K562 (cell line): ENCODE measurements around the gene PRSS1. TPM values are rescaled to one million over a fixed set of nuclear protein-coding genes. Genes with fewer than 3 reads are reported as not detected.
A peak's percentile ranks its signal among the peaks of the same experiment; 100 is the strongest.

Source experiments
- ATAC-seq: fragments of 200-7000 bp; cut with Tn5 transposase; 3 replicates; pipeline ENCODE4 v1.9.1; 2020; ENCODE audit warnings: moderate library complexity
- BruUV-seq: library from RNA; stranded (reverse); fragments of 400-500 nt; replicated peaks from 2 replicates; lab custom pipeline; 2021; lab: Mats Ljungman, UMichigan
- CTCF ChIA-PET: fragments of 300-600 bp; formaldehyde crosslinking; extraction: SDS; loops from one replicate; lab custom pipeline; 2021; ENCODE audit warnings: low intra/inter-chr PET ratio; lab: Yijun Ruan, JAX
- POLR2A ChIA-PET: fragments of 300-600, 350-650 bp; sonication (Branson Sonifier 250); formaldehyde crosslinking; extraction: SDS; loops from one replicate; lab custom pipeline; 2021; ENCODE audit warnings: antibody characterized with exemption, inconsistent platforms; lab: Yijun Ruan, JAX
- DNase-seq, 4 experiments: peaks; one replicate each; pipeline versions ENCODE4 v3.0.0 to v3.0.0-alpha.2; 2011 to 2018; ENCODE audit warnings: low spot score in 3 of 4, mixed read lengths in 3 of 4; ENCODE audit errors: extremely low read depth in 1 of 4
- FAIRE-seq: peaks from 2 replicates; lab custom pipeline; 2011; peaks lifted over from hg19 to GRCh38; lab: Jason Lieb, UNC
- H2AFZ ChIP-seq: 2 replicates; pipeline ENCODE4 v1.6.0; 2011; ENCODE audit warnings: low read depth, low read length, control low read depth, inconsistent platforms
- H3K27ac ChIP-seq: fragments of 200-600 bp; 3 replicates; pipeline ENCODE4 v1.8.0; 2011; ENCODE audit warnings: low read depth, mild to moderate bottlenecking, control low read depth, inconsistent platforms, low read length, moderate library complexity, mixed read lengths; ENCODE audit errors: extremely low read depth
- H3K27me3 ChIP-seq, 2 experiments: fragments of 300-600 bp in 1 of 2; 2 replicates in 1 of 2; 3 replicates in 1 of 2; pipeline versions ENCODE4 v1.6.0 to v1.8.0; 2011; ENCODE audit warnings: inconsistent platforms in 2 of 2, low read length in 2 of 2, mild to moderate bottlenecking in 1 of 2, mixed read lengths in 1 of 2, moderate library complexity in 1 of 2; ENCODE audit not compliant: control insufficient read depth in 2 of 2, insufficient read depth in 2 of 2
- H3K36me3 ChIP-seq: fragments of 300-600 bp; 3 replicates; pipeline ENCODE4 v1.8.0; 2011; ENCODE audit warnings: mild to moderate bottlenecking, low read length, inconsistent platforms; ENCODE audit not compliant: control insufficient read depth, insufficient read depth
- H3K4me1 ChIP-seq, 2 experiments: fragments of 200-600 bp in 1 of 2; replicated peaks in 1 of 2; 2 replicates in 1 of 2; 3 replicates in 1 of 2; pipeline versions ENCODE4 v1.5.1 to v1.8.0; 2011; ENCODE audit warnings: inconsistent platforms in 2 of 2, low read length in 2 of 2, mild to moderate bottlenecking in 1 of 2, mixed read lengths in 1 of 2, moderate library complexity in 1 of 2; ENCODE audit not compliant: control insufficient read depth in 2 of 2, insufficient read depth in 2 of 2
- H3K4me2 ChIP-seq: 2 replicates; pipeline ENCODE4 v1.6.1; 2011; ENCODE audit warnings: low read length, control low read depth, inconsistent platforms, mixed read lengths; ENCODE audit not compliant: insufficient read depth
- H3K4me3 ChIP-seq: fragments of 200-600 bp; sonication (generic), shearing (Covaris generic); 2 replicates; pipeline ENCODE4 v1.5.1; 2016; ENCODE audit warnings: control low read depth, inconsistent platforms
- H3K79me2 ChIP-seq: fragments of 200-600 bp; 3 replicates; pipeline ENCODE4 v1.8.0; 2011; ENCODE audit warnings: low read length, inconsistent platforms; ENCODE audit not compliant: control insufficient read depth, insufficient read depth
- H3K9ac ChIP-seq, 2 experiments: 2 replicates each; pipeline versions ENCODE4 v1.6.0 to v1.6.1; 2011; ENCODE audit warnings: low read depth in 2 of 2, low read length in 2 of 2, control low read depth in 1 of 2, inconsistent platforms in 1 of 2, mild to moderate bottlenecking in 1 of 2, mixed read lengths in 1 of 2; ENCODE audit not compliant: insufficient read depth in 1 of 2
- H3K9me1 ChIP-seq: one replicate; pipeline ENCODE4 v1.6.0; 2011; ENCODE audit warnings: inconsistent platforms, mild to moderate bottlenecking, low read length, moderate library complexity; ENCODE audit not compliant: control insufficient read depth, insufficient read depth
- H3K9me3 ChIP-seq: replicated peaks from 2 replicates; pipeline ENCODE4 v1.5.1; 2011; ENCODE audit warnings: low read depth, low read length, inconsistent platforms; ENCODE audit not compliant: control insufficient read depth, insufficient read depth
- H4K20me1 ChIP-seq: replicated peaks from 2 replicates; pipeline ENCODE4 v1.6.1; 2011; ENCODE audit warnings: low read length, inconsistent platforms, mixed read lengths; ENCODE audit not compliant: control insufficient read depth, insufficient read depth
- CREB5 ChIP-seq: fragments of 250-450 bp; sonication (Bioruptor Pico); IDR thresholded peaks from 2 replicates; pipeline ENCODE4 v1.5.0; 2020; ENCODE audit warnings: mild to moderate bottlenecking
- DMBX1 ChIP-seq: fragments of 250-450 bp; sonication (Bioruptor Pico); IDR thresholded peaks from 2 replicates; pipeline ENCODE4 v1.8.0; 2022; ENCODE audit warnings: inconsistent platforms, mild to moderate bottlenecking, moderate library complexity, borderline replicate concordance
- ID3 ChIP-seq, 2 experiments: fragments of 250-450 bp in 1 of 2; fragments of 450-650 bp in 1 of 2; sonication (Bioruptor Pico) in 1 of 2; IDR thresholded peaks; 2 replicates each; pipeline versions ENCODE4 v1.6.1 to v1.8.0; 2016 to 2021; ENCODE audit warnings: mild to moderate bottlenecking in 2 of 2, moderate library complexity in 2 of 2, missing compliant biosample characterization in 1 of 2, missing genetic modification characterization in 1 of 2
- USF1 ChIP-seq: sonication (generic); formaldehyde crosslinking; IDR thresholded peaks from 2 replicates; pipeline ENCODE4 v1.9.0; 2022; ENCODE audit warnings: mild to moderate bottlenecking, missing genetic modification reagents
- ZBTB9 ChIP-seq: fragments of 450-650 bp; formaldehyde crosslinking; IDR thresholded peaks from 2 replicates; pipeline ENCODE4 v1.4.0; 2020; ENCODE audit warnings: mild to moderate bottlenecking, moderate library complexity
- ZNF239 ChIP-seq: fragments of 250-450 bp; sonication (Bioruptor Pico); IDR thresholded peaks from 2 replicates; pipeline ENCODE4 v1.4.0; 2020; ENCODE audit warnings: mild to moderate bottlenecking
- ZNF518B ChIP-seq: fragments of 250-450 bp; sonication (Bioruptor Pico); IDR thresholded peaks from 2 replicates; pipeline ENCODE4 v1.5.0; 2021; ENCODE audit warnings: mild to moderate bottlenecking, moderate library complexity
- ZNF583 ChIP-seq: fragments of 250-450 bp; sonication (Bioruptor Pico); IDR thresholded peaks from 2 replicates; pipeline ENCODE4 v1.4.0; 2020
- ZNF644 ChIP-seq: fragments of 200-800 bp; sonication (Bioruptor generic); IDR thresholded peaks from 2 replicates; pipeline ENCODE4 v1.6.1; 2016; ENCODE audit warnings: low read depth, missing genetic modification characterization, missing compliant biosample characterization
- ZNF766 ChIP-seq: fragments of 200-800 bp; sonication (Bioruptor generic); conservative IDR thresholded peaks from 2 replicates; pipeline ENCODE4 v1.6.1; 2016; ENCODE audit warnings: missing genetic modification characterization, missing compliant biosample characterization
- WGBS: fragments of 100-300 bp; shearing (Covaris generic); methylation state at CpG from one replicate; pipeline ENCODE4 v1.1.6; 2016; ENCODE audit warnings: low coverage, mixed read lengths; ENCODE audit not compliant: insufficient coverage; ENCODE audit errors: missing lambda C conversion rate; 5-methylcytosine and 5-hydroxymethylcytosine counted together
- in situ Hi-C: fragments of 300-500 bp; cut with MboI; formaldehyde crosslinking; loops from 4 replicates; pipeline ENCODE4 v1.15.0; 2018; ENCODE audit warnings: inconsistent platforms, mixed read lengths
- intact Hi-C: fragments of 100-400 bp; cut with micrococcal nuclease; formaldehyde crosslinking; loops from 2 replicates; pipeline ENCODE4 v1.14.2; 2022
- polyA plus RNA-seq, 8 experiments: library from polyadenylated mRNA; depleted of rRNA in 4 of 8; stranded (reverse) in 5 of 8; unstranded in 3 of 8; fragments of >200 nt; fragmentation: Nextera tagmentation in 2 of 8; fragmentation: Illumina TruSeq in 1 of 8; extraction: Ambion mirVana in 2 of 8; extraction: Trizol in 1 of 8; gene quantifications; 2 replicates each; pipeline versions ENCODE4 v1.2.1 to v1.2.3, GENCODE V29; 2011 to 2014; ENCODE audit warnings: inconsistent platforms in 1 of 8, missing spikeins in 1 of 8
- total RNA-seq, 7 experiments: library from RNA; depleted of rRNA in 6 of 7; stranded (reverse); fragments of >200 nt in 6 of 7; fragmentation: Illumina TruSeq in 2 of 7; extraction: Trizol in 2 of 7; gene quantifications; 2 replicates each; pipeline versions ENCODE4 v1.2.1 to v1.2.3, GENCODE V29; 2011 to 2021; ENCODE audit warnings: low replicate concordance in 1 of 7

The PRSS1 gene
- total and polyA plus RNA-seq, 9 of the 15 experiments (the other 6 are each of a cell fraction or from before 2014, with no cell fraction given) = 0.07 to 6.6 (median 0.20) TPM; not detected in 6

GRCh38 chr7:142791502-142791901 is 42.2 kb downstream of the PRSS1 start:
- POLR2A ChIA-PET = no interaction called here
- H3K36me3 ChIP-seq = no peaks in the 10 kb centered on the region
- H3K79me2 ChIP-seq = no peaks in the 10 kb centered on the region
- peaks cover 3 to 37% of the 10 kb centered on the region in 2 experiments; a peak in 4 of 5 replicates for H3K27me3 ChIP-seq
- no peak overlapping the region for H3K27ac ChIP-seq
- intact Hi-C loops (no loop called here), in situ Hi-C loops (loop anchor here (25.0 kb wide), 1 partner anchor 154 kb away; no protein-coding TSS in a partner anchor)
- no peak for ATAC-seq
- H3K4me2 ChIP-seq = no peak overlapping the region
- no peaks in the 10 kb centered on the region for H3K9me1 ChIP-seq
- H3K9ac ChIP-seq = no peak overlapping the region; a peak in 1 of 4 replicates
- H3K4me3 ChIP-seq = no peak overlapping the region
- no peak for FAIRE-seq
- 0 out of 2 replicates have a peak, but pooled peaks have one; percentile 21 for TF ChIP-seq DMBX1 (CRISPR knock-in tag)
- TF ChIP-seq CREB5 (CRISPR knock-in tag) = no peak
- TF ChIP-seq ZNF644 (tag) = no peak
- TF ChIP-seq ZNF766 = no peak
- TF ChIP-seq ZBTB9 (CRISPR knock-in tag) = no peak
- no peak for TF ChIP-seq ZNF518B
- TF ChIP-seq ZNF239 (CRISPR knock-in tag) = no peak
- no peak for TF ChIP-seq ID3 (CRISPR knock-in tag; IDR thresholded peaks at IDR 0.05)
- peak; percentile 71 for TF ChIP-seq ID3 (tag; IDR thresholded peaks at IDR 0.05)
- peak; percentile 30; the same call in 1 of the 2 replicates for TF ChIP-seq USF1
- TF ChIP-seq ZNF583 = 0 out of 2 replicates have a peak, but pooled peaks have one; percentile 33
- no peaks in the 10 kb centered on the region for H3K9me3 ChIP-seq
- no TSS peak for BruUV-seq
- CTCF ChIA-PET = no interaction called here
- 10% methylated on average over 6 of the region's 7 CpGs for WGBS
- peaks cover 2 to 17% of the 10 kb centered on the region in 2 experiments; a peak in 4 of 5 replicates for H3K4me1 ChIP-seq
- no peak for DNase-seq
- no peak overlapping the region for H2AFZ ChIP-seq
- H4K20me1 ChIP-seq = no peaks in the 10 kb centered on the region
